UCSD-AML1 (cell line): ENCODE measurements around the gene HAPLN3.

Experiments used
- DNase-seq: peaks from one replicate; lab custom pipeline; 2025; ENCODE audit not compliant: unreplicated experiment; lab: John Stamatoyannopoulos, UW

HAPLN3 gene

DNA sequence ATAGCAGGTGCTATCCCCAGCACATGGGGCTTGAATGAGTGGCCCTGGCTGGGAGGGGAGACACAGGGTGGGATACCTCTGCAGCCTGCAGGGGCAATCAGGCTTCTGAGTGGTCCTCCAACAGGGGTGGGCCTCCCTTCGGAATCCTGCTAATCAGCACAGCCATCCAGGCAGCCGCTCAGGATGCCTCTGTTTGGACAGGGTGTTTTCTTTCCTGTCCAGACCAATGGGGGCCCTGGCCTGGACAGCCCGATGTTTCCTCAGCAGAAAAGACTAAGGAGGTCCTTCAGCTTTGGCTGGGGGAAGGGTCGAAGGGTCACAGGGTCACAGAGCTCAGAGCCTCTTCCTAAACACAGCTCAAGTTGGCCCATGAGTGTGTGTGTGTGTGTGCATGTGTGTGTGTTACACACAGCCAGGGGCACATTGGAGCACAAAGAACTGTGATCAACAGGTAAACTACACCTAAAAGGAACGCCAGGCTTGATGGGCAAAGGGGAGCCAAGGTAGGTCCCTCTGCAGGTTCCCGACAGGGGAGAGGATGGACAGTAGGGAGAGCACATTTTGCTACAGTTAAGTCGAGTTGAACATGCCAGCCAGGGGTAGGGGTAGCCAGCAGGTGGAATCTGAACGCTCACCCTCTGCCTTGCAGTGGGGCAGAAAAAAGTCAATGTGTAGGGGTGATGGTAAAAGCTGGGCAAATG lies 1.1 kb upstream of the HAPLN3 start:
- no peak for DNase-seq

DNA sequence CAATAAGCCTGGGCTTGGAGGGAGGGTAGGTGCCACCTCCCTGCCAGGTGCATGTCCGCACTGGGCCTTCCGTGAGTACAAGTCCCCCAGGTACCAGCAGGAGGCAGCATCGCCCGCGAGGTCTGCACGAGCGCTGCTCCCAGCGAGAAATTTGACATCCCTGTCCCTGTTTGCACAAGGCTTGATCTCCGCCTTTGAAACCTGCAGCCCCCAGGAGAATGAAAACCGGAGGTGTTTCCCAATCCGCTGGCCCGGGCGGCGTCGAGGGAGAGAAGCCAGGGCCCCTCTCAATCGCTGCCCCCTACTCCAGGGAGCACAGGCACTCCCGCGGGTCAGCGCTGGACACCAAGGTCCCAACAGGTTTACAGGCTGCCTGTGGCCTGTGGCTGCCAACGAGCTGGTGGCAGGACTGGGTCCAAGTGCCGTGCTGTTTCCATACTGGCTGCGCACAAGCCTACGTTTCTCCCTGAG lies 961 bp downstream of the HAPLN3 start:
- no peak for DNase-seq

- no peak for DNase-seq
These were observed 3.6 kb downstream of the HAPLN3 start for GRCh38 chr15:88891540-88892254.

- no peak for DNase-seq
These were observed 4.8 kb downstream of the HAPLN3 start for GRCh38 chr15:88890495-88890894.

- no peak for DNase-seq
These were observed 6.6 kb downstream of the HAPLN3 start for GRCh38 chr15:88888719-88889118.

DNA sequence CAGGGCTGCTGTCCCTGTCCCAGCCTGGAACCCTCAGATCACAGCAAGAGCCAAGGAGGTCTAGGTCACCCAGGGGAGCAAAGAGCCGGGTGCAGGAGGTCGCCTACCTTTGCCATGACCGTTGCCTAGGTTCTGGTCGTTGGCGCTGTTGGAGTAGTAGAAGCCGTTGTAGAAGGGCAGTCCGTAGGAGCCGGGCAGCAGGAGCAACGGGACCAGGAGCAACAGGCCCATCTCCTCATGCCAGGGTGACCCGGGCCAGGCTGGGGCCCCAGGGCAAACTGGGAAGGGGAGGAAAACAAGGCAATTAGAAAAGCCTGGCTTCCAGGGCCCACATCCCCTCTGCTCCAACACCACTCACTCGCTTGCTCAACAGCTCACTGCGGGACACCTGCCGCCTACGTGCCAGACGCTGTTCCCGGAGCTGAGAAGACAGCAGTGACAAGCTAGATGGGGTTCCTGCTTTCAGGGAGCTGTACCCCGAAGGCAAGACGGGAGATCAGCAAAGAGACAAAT lies 8.2 kb downstream of the HAPLN3 start:
- DNase-seq = no peak

DNA sequence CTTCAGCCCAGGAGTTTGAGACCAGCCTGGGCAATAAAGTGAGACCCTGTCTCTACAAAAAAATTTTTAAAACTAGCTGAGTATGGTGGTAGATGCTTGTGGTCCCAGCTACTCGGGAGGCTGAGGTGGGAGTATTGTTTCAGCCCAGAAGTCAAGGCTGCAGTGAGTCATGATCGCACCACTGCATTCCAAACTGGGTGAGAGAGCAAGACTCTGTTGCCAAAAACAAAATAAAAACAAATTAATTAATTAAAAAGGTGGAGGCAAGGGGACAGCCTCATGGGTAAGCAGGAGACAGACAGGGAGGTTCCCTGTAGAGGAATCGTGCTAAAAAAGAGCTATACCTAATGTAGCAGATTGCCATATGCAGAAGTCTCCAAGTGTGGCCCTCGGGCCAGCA lies 12.6 kb downstream of the HAPLN3 start:
- no peak for DNase-seq

DNA sequence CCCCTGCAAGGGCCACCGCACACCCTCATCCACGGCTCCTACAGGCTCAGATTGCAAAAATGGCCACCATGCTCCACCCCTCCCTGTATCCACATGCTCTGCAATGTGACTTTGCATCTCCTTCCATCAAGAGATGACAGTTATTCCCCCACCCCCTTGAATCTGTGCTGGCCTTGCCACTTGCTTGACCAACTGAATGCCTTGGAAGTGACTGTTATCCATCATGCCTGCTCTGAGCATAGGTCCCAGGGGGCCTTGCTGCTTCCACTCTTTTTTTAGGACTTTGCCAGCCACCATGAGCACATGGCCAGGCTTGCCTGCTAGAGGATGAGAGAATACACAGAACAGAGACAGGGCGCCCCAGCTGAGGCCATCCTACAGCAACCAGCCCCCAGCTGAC lies 13.6 kb downstream of the HAPLN3 start:
- no peak for DNase-seq

GRCh38 chr15:88880944-88881740 lies 14.2 kb downstream of the HAPLN3 start:
- no peak for DNase-seq

DNA sequence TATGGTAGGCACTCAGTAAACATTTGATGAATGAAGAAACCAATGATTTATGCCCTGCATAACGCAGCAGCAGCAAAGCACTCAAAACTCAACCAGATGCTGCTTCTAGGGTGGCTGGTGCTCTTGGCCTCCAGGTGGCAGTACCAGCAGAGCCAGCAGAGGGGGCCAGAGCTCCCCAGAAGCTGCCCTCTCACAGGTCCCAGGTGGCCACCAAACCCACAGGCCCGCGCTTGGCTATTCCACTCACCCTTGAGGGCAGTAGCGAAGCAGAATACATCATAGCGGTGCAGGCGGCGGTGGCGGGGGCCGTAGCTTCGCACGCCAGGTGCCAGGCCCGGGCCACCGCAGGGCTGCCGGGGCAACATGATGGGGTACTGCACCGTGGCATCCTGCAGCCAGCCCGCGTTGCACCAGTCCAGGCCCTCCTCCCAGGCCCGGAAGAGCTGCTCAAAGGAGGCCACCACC lies 16.6 kb downstream of the HAPLN3 start:
- DNase-seq = peak; percentile 65

DNA sequence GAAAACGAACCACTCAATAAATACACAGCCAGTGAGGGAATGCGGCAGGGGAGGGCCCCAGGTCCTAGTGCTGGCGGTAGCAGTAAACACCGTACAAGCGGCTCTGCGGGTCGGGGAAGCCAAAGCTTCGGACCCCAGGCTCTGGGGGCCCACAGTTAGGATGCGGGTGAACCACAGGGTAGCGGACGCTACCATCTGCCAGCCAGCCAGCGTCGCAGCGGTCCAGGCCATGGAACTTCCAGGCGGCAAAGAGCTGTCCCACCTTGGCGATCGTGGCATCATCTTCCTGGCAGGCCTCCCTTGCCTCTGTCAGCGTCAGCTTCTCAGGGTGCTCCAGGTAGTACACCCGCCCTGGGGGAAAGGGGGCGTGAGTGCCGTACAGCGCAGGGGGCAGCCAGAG lies 17.4 kb downstream of the HAPLN3 start:
- no peak for DNase-seq

GRCh38 chr15:88877415-88877814 lies 17.9 kb downstream of the HAPLN3 start:
- DNase-seq = no peak

GRCh38 chr15:88876573-88876972 lies 18.8 kb downstream of the HAPLN3 start:
- no peak for DNase-seq

GRCh38 chr15:88874684-88875083 lies 20.7 kb downstream of the HAPLN3 start:
- DNase-seq = no peak

DNA sequence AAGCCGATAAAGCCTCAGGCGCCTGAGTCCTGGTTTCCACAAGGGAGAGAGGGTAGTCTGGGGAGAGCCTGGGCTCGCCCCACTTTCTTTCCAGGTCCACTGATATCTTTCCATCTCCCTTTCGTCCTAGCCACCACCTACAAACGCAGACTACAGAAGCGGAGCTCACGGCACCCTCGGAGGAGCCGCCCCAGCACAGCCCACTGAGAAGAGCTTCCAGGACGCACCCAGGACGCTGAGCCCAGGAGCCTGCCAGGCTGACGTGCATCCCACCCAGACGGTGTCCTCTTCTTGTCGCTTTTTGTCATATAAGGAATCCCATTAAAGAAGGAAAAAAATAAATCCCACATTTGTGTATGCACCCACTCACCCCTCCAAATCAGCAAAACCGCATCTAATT lies 21.1 kb downstream of the HAPLN3 start:
- DNase-seq = no peak

- DNase-seq = no peak
These were observed 21.6 kb downstream of the HAPLN3 start for GRCh38 chr15:88873786-88874185.

- DNase-seq = no peak
These were observed 22.6 kb downstream of the HAPLN3 start for GRCh38 chr15:88872706-88873105.

GRCh38 chr15:88872106-88872505 lies 23.2 kb downstream of the HAPLN3 start:
- DNase-seq = no peak

DNA sequence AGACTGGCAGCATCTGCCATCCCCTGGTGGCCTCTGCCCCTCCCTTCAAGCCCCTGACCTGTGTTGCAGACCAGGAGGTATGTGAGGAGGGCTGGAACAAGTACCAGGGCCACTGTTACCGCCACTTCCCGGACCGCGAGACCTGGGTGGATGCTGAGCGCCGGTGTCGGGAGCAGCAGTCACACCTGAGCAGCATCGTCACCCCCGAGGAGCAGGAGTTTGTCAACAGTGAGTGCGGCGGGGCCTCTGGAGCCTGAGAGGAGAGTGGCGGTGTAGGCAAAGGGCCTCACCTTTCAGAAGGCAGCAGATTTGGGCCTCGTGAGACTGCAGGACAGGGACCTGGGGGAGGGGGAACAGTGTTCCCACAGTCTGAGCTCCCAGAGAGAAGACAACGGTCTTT lies 24.0 kb downstream of the HAPLN3 start:
- DNase-seq = no peak

DNA sequence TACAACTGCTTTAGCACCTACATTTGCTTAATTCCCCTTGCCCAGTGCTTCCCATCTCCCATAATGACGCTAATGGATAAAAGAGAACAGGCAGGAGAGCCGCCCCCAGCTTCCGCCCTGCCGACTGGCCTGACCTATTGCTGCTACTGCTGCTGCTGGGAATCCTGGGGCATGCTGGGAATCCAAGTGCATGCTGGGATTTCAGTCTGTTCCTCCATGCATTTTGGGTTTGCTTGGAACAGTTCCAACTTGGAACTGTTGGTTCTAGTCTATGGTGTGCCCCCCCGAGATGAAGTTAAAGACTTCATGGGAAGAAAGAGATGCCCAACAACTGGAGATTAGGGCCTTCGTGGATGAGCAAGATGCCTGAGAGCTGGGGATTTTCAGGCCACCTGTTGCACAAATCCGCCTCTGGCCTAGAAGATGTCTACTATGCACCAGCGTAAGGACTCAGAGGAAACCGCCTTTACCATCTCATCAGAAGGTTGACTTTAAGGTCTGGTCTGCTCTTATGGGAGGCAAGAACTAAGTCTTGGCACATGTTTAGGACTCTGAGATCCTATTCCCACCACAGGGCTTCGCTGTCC lies 29.0 kb downstream of the HAPLN3 start:
- DNase-seq = no peak

GRCh38 chr15:88865498-88866099 lies 29.7 kb downstream of the HAPLN3 start:
- DNase-seq = no peak
